Fibroblast of skin of abdomen (primary cell): ENCODE data around the gene DDX5. TPM values are rescaled to one million over a fixed set of nuclear protein-coding genes. Genes with fewer than 3 reads are reported as not detected.

Experiments
- DNase-seq: peaks from one replicate; pipeline ENCODE4 v3.0.0-alpha.2; 2013
- polyA plus RNA-seq, 2 experiments: library from polyadenylated mRNA; unstranded; fragments of 120-200 nt; gene quantifications; one replicate each; pipeline ENCODE4 v1.2.1, GENCODE V29; 2013; ENCODE audit not compliant: insufficient read length in 2 of 2

Gene DDX5
- 480 TPM for polyA plus RNA-seq (2013, experiment 1 of 2; ENCODE audit: insufficient read length)
- polyA plus RNA-seq (2013, experiment 2 of 2; ENCODE audit: insufficient read length): 470 TPM

GRCh38 chr17:64506201-64506575, at the start of gene DDX5:
Gene DDX5, minus strand, starts transcription at chr17:64506289. Its CDS starts 170 bp downstream, at chr17:64506119.
- DNase-seq: peak; percentile 97

GRCh38 chr17:64555281-64555680, 49.2 kb upstream of the DDX5 start:
- DNase-seq: no peak

- DNase-seq: no peak
These were observed 48.0 kb upstream of the DDX5 start for GRCh38 chr17:64554028-64554637.

- no peak for DNase-seq
These were observed 45.4 kb upstream of the DDX5 start for GRCh38 chr17:64551461-64551860.

- no peak for DNase-seq
These were observed 41.2 kb upstream of the DDX5 start for GRCh38 chr17:64547319-64547718.

GRCh38 chr17:64546716-64547115, 40.6 kb upstream of the DDX5 start:
- no peak for DNase-seq

- no peak for DNase-seq
These were observed 38.7 kb upstream of the DDX5 start for GRCh38 chr17:64544742-64545141.

GRCh38 chr17:64540118-64540776, 34.2 kb upstream of the DDX5 start:
- DNase-seq: no peak

- DNase-seq: no peak
These were observed 32.5 kb upstream of the DDX5 start for GRCh38 chr17:64538508-64539130.

GRCh38 chr17:64537488-64537887, 31.4 kb upstream of the DDX5 start:
- no peak for DNase-seq

- no peak for DNase-seq
These were observed 30.8 kb upstream of the DDX5 start for GRCh38 chr17:64536913-64537312.

GRCh38 chr17:64535357-64535756, 29.3 kb upstream of the DDX5 start:
- no peak for DNase-seq

GRCh38 chr17:64534187-64534586, 28.1 kb upstream of the DDX5 start:
- DNase-seq: no peak

GRCh38 chr17:64533784-64534183, 27.7 kb upstream of the DDX5 start:
- DNase-seq: no peak

- no peak for DNase-seq
These were observed 26.3 kb upstream of the DDX5 start for GRCh38 chr17:64532409-64532808.

GRCh38 chr17:64531955-64532371, 25.9 kb upstream of the DDX5 start:
- peak; percentile 48 for DNase-seq

- no peak for DNase-seq
These were observed 23.1 kb upstream of the DDX5 start for GRCh38 chr17:64529221-64529620.

GRCh38 chr17:64527914-64528313, 21.8 kb upstream of the DDX5 start:
- no peak for DNase-seq

GRCh38 chr17:64520359-64520758, 14.3 kb upstream of the DDX5 start:
- DNase-seq: no peak

- DNase-seq: no peak
These were observed 13.5 kb upstream of the DDX5 start for GRCh38 chr17:64519601-64520000.

GRCh38 chr17:64515829-64516228, 9.7 kb upstream of the DDX5 start:
- DNase-seq: no peak

GRCh38 chr17:64515419-64515818, 9.3 kb upstream of the DDX5 start:
- DNase-seq: no peak

GRCh38 chr17:64509179-64509578, 3.1 kb upstream of the DDX5 start:
- no peak for DNase-seq

- no peak for DNase-seq
These were observed 2.6 kb upstream of the DDX5 start for GRCh38 chr17:64508683-64509082.
